ENCODE data around the gene TXLNA.
A peak's percentile ranks its signal among the peaks of the same experiment; 100 is the strongest.
"Not testable (repeated sequence)": the region's sequence is repeated elsewhere in the genome, so short reads cannot be mapped to it uniquely, and the experiment has no call there.

The TXLNA gene

GRCh38 chr1:32179443-32180185, at the start of gene TXLNA:
TSS of gene TXLNA (plus strand) at chr1:32179675. CDS start at chr1:32180346, 671 bp downstream.
- H3K4me3 ChIP-seq (ENCODE audit: low read length), result peak within 1 kb of the TSS; percentile 39
- H3K36me3 ChIP-seq (ENCODE audit: control insufficient read depth, insufficient read depth, low read length), result peaks cover 9% of the 10 kb centered on the region; the same call in 1 of the 2 replicates
- H3K4me1 ChIP-seq (ENCODE audit: control insufficient read depth, insufficient read depth, low read length), result no peaks in the 10 kb centered on the region
- DNase-seq (ENCODE audit: low read depth, low spot score), result peak; percentile 75
- no peak within 1 kb of the TSS for H3K27ac ChIP-seq (ENCODE audit: low read length)
- H3K27me3 ChIP-seq (ENCODE audit: control insufficient read depth, insufficient read depth, low read length), result no peaks in the 10 kb centered on the region
- no peaks in the 10 kb centered on the region for H3K9me3 ChIP-seq (ENCODE audit: control insufficient read depth, insufficient read depth, low read length)
- WGBS (ENCODE audit: insufficient coverage, insufficient read length), result no CpG with 5 or more reads among the region's 79 CpGs

- DNase-seq (ENCODE audit: low read depth, low spot score); H3K27ac ChIP-seq (ENCODE audit: low read length); H3K9me3 ChIP-seq (ENCODE audit: control insufficient read depth, insufficient read depth, low read length); H3K36me3 ChIP-seq (ENCODE audit: control insufficient read depth, insufficient read depth, low read length); H3K4me3 ChIP-seq (ENCODE audit: low read length); H3K27me3 ChIP-seq (ENCODE audit: control insufficient read depth, insufficient read depth, low read length); H3K4me1 ChIP-seq (ENCODE audit: control insufficient read depth, insufficient read depth, low read length): not testable (repeated sequence)
- no CpG with 5 or more reads among the region's 9 CpGs for WGBS (ENCODE audit: insufficient coverage, insufficient read length)
Measured at GRCh38 chr1:32133950-32134280, 45.6 kb upstream of the TXLNA start.

- no peak for DNase-seq (ENCODE audit: low read depth, low spot score)
- Histone ChIP-seq H3K27ac (ENCODE audit: low read length) (no peak overlapping the region), H3K4me1 (ENCODE audit: control insufficient read depth, insufficient read depth, low read length) (no peaks in the 10 kb centered on the region), H3K9me3 (ENCODE audit: control insufficient read depth, insufficient read depth, low read length) (no peaks in the 10 kb centered on the region), H3K27me3 (ENCODE audit: control insufficient read depth, insufficient read depth, low read length) (no peaks in the 10 kb centered on the region), H3K36me3 (ENCODE audit: control insufficient read depth, insufficient read depth, low read length) (no peaks in the 10 kb centered on the region), H3K4me3 (ENCODE audit: low read length) (no peak overlapping the region)
- WGBS (ENCODE audit: insufficient coverage, insufficient read length), result no CpG with 5 or more reads among the region's 5 CpGs
Measured at GRCh38 chr1:32137111-32137510, 42.4 kb upstream of the TXLNA start.

- no peak for DNase-seq (ENCODE audit: low read depth, low spot score)
- WGBS (ENCODE audit: insufficient coverage, insufficient read length), result no CpG with 5 or more reads among the region's 5 CpGs
- Histone ChIP-seq H3K9me3 (ENCODE audit: control insufficient read depth, insufficient read depth, low read length) (no peaks in the 10 kb centered on the region), H3K27ac (ENCODE audit: low read length) (no peak overlapping the region), H3K27me3 (ENCODE audit: control insufficient read depth, insufficient read depth, low read length) (no peaks in the 10 kb centered on the region), H3K36me3 (ENCODE audit: control insufficient read depth, insufficient read depth, low read length) (no peaks in the 10 kb centered on the region), H3K4me1 (ENCODE audit: control insufficient read depth, insufficient read depth, low read length) (no peaks in the 10 kb centered on the region), H3K4me3 (ENCODE audit: low read length) (no peak overlapping the region)
Measured at GRCh38 chr1:32138965-32139364, 40.5 kb upstream of the TXLNA start.

GRCh38 chr1:32142446-32143301, 36.8 kb upstream of the TXLNA start:
- no CpG with 5 or more reads among the region's 6 CpGs for WGBS (ENCODE audit: insufficient coverage, insufficient read length)
- no peak for DNase-seq (ENCODE audit: low read depth, low spot score)
- H3K27ac ChIP-seq (ENCODE audit: low read length), result no peak overlapping the region
- H3K4me1 ChIP-seq (ENCODE audit: control insufficient read depth, insufficient read depth, low read length), result no peaks in the 10 kb centered on the region
- H3K4me3 ChIP-seq (ENCODE audit: low read length), result no peak overlapping the region
- no peaks in the 10 kb centered on the region for H3K27me3 ChIP-seq (ENCODE audit: control insufficient read depth, insufficient read depth, low read length)
- no peaks in the 10 kb centered on the region for H3K9me3 ChIP-seq (ENCODE audit: control insufficient read depth, insufficient read depth, low read length)
- H3K36me3 ChIP-seq (ENCODE audit: control insufficient read depth, insufficient read depth, low read length), result no peaks in the 10 kb centered on the region

GRCh38 chr1:32143302-32143695, 36.2 kb upstream of the TXLNA start:
- DNase-seq (ENCODE audit: low read depth, low spot score); H3K9me3 ChIP-seq (ENCODE audit: control insufficient read depth, insufficient read depth, low read length); H3K27ac ChIP-seq (ENCODE audit: low read length); H3K4me1 ChIP-seq (ENCODE audit: control insufficient read depth, insufficient read depth, low read length); H3K36me3 ChIP-seq (ENCODE audit: control insufficient read depth, insufficient read depth, low read length); H3K27me3 ChIP-seq (ENCODE audit: control insufficient read depth, insufficient read depth, low read length); H3K4me3 ChIP-seq (ENCODE audit: low read length): not testable (repeated sequence)
- WGBS (ENCODE audit: insufficient coverage, insufficient read length), result no CpG with 5 or more reads among the region's 4 CpGs

GRCh38 chr1:32144033-32144432, 35.4 kb upstream of the TXLNA start:
- no peaks in the 10 kb centered on the region for H3K9me3 ChIP-seq (ENCODE audit: control insufficient read depth, insufficient read depth, low read length)
- no peaks in the 10 kb centered on the region for H3K27me3 ChIP-seq (ENCODE audit: control insufficient read depth, insufficient read depth, low read length)
- no peak overlapping the region for H3K4me3 ChIP-seq (ENCODE audit: low read length)
- H3K4me1 ChIP-seq (ENCODE audit: control insufficient read depth, insufficient read depth, low read length), result no peaks in the 10 kb centered on the region
- no peak for DNase-seq (ENCODE audit: low read depth, low spot score)
- WGBS (ENCODE audit: insufficient coverage, insufficient read length), result no CpG with 5 or more reads among the region's 3 CpGs
- no peaks in the 10 kb centered on the region for H3K36me3 ChIP-seq (ENCODE audit: control insufficient read depth, insufficient read depth, low read length)
- no peak overlapping the region for H3K27ac ChIP-seq (ENCODE audit: low read length)

GRCh38 chr1:32147799-32148198, 31.7 kb upstream of the TXLNA start:
- WGBS (ENCODE audit: insufficient coverage, insufficient read length), result no CpG with 5 or more reads among the region's 5 CpGs
- not testable (repeated sequence) for H3K27me3 ChIP-seq (ENCODE audit: control insufficient read depth, insufficient read depth, low read length); H3K36me3 ChIP-seq (ENCODE audit: control insufficient read depth, insufficient read depth, low read length); H3K4me3 ChIP-seq (ENCODE audit: low read length); H3K9me3 ChIP-seq (ENCODE audit: control insufficient read depth, insufficient read depth, low read length); H3K4me1 ChIP-seq (ENCODE audit: control insufficient read depth, insufficient read depth, low read length); DNase-seq (ENCODE audit: low read depth, low spot score); H3K27ac ChIP-seq (ENCODE audit: low read length)

GRCh38 chr1:32150847-32151246, 28.6 kb upstream of the TXLNA start:
- Histone ChIP-seq H3K4me1 (ENCODE audit: control insufficient read depth, insufficient read depth, low read length) (no peaks in the 10 kb centered on the region), H3K9me3 (ENCODE audit: control insufficient read depth, insufficient read depth, low read length) (no peaks in the 10 kb centered on the region), H3K36me3 (ENCODE audit: control insufficient read depth, insufficient read depth, low read length) (no peaks in the 10 kb centered on the region), H3K27ac (ENCODE audit: low read length) (no peak overlapping the region), H3K27me3 (ENCODE audit: control insufficient read depth, insufficient read depth, low read length) (no peaks in the 10 kb centered on the region), H3K4me3 (ENCODE audit: low read length) (no peak overlapping the region)
- no CpG with 5 or more reads among the region's 9 CpGs for WGBS (ENCODE audit: insufficient coverage, insufficient read length)
- no peak for DNase-seq (ENCODE audit: low read depth, low spot score)

- Histone ChIP-seq H3K4me3 (ENCODE audit: low read length) (no peak overlapping the region), H3K9me3 (ENCODE audit: control insufficient read depth, insufficient read depth, low read length) (no peaks in the 10 kb centered on the region), H3K36me3 (ENCODE audit: control insufficient read depth, insufficient read depth, low read length) (no peaks in the 10 kb centered on the region; the same call in 1 of the 2 replicates), H3K27ac (ENCODE audit: low read length) (no peak overlapping the region), H3K27me3 (ENCODE audit: control insufficient read depth, insufficient read depth, low read length) (no peaks in the 10 kb centered on the region), H3K4me1 (ENCODE audit: control insufficient read depth, insufficient read depth, low read length) (no peaks in the 10 kb centered on the region)
- DNase-seq (ENCODE audit: low read depth, low spot score), result no peak
- no CpG with 5 or more reads among the region's 5 CpGs for WGBS (ENCODE audit: insufficient coverage, insufficient read length)
Measured at GRCh38 chr1:32151319-32151787, 28.1 kb upstream of the TXLNA start.
